HCT116 (cell line): ENCODE results near the gene OR8A1.

Source experiments
- EZH2 ChIP-seq: fragments of 200-600 bp; sonication (generic); IDR thresholded peaks from 2 replicates; pipeline ENCODE4 v1.6.1; 2017; ENCODE audit warnings: antibody characterized with exemption, mixed run types
- JUND ChIP-seq: IDR thresholded peaks from 2 replicates; pipeline ENCODE4 v1.6.1; 2012
- POLR2A ChIP-seq: IDR thresholded peaks from 2 replicates; pipeline ENCODE4 v1.7.0; 2011; ENCODE audit warnings: borderline replicate concordance; ENCODE audit not compliant: insufficient read depth, insufficient read length; ENCODE audit errors: extremely low read depth

- TF ChIP-seq POLR2A (no peak), JUND (no peak), EZH2 (no peak)
Measured at GRCh38 chr11:124611064-124611463, 41.3 kb downstream of the OR8A1 start, which contains the start of gene PANX3.
